B cell (primary cell): ENCODE results near the gene ORC4. TPM values are rescaled to one million over a fixed set of nuclear protein-coding genes. Genes with fewer than 3 reads are reported as not detected.

Experiments used
- ATAC-seq: fragments of 200-7000 bp; cut with Tn5 transposase; one replicate; pipeline ENCODE4 v1.10.0; 2021; ENCODE audit warnings: low read depth, mild to moderate bottlenecking, moderate number of reproducible peaks, moderate library complexity
- CTCF ChIA-PET: fragments of 350-600 bp; sonication (Branson Sonifier 250); formaldehyde crosslinking; loops from one replicate; lab custom pipeline; 2021; ENCODE audit warnings: antibody characterized with exemption, inconsistent platforms; lab: Charles Lee
- POLR2A ChIA-PET: fragments of 350-600 bp; sonication (Branson Sonifier 250); formaldehyde crosslinking; loops from one replicate; lab custom pipeline; 2021; ENCODE audit warnings: antibody characterized with exemption; lab: Charles Lee
- DNase-seq: peaks from one replicate; pipeline ENCODE4 v3.0.0; 2013
- H2AFZ ChIP-seq: 2 replicates; pipeline ENCODE4 v1.6.1; 2012; ENCODE audit warnings: mild to moderate bottlenecking, low read depth, low read length; ENCODE audit not compliant: insufficient read depth, poor library complexity, severe bottlenecking
- H3K27ac ChIP-seq, 2 donors: 1 replicate in 1 of 2; 2 replicates in 1 of 2; pipeline ENCODE4 v1.5.1; 2012 to 2013; ENCODE audit warnings: low read length in 2 of 2, mild to moderate bottlenecking in 2 of 2, moderate library complexity in 1 of 2
- H3K27me3 ChIP-seq, 4 experiments: fragments of 200-600 bp in 1 of 4; sonication (generic) in 1 of 4; replicated peaks in 1 of 4; 1 replicate in 2 of 4; 2 replicates in 2 of 4; pipeline versions ENCODE4 v1.6.1 to v1.7.0; 2013 to 2016; ENCODE audit warnings: low read length in 3 of 4, mild to moderate bottlenecking in 2 of 4, mixed read lengths in 1 of 4, moderate library complexity in 1 of 4; ENCODE audit not compliant: insufficient read depth in 4 of 4, control insufficient read depth in 3 of 4; ENCODE audit errors: control extremely low read depth in 1 of 4
- H3K36me3 ChIP-seq, 2 experiments: replicated peaks in 1 of 2; 1 replicate in 1 of 2; 2 replicates in 1 of 2; pipeline versions ENCODE4 v1.6.1 to v1.7.1; 2013; ENCODE audit warnings: low read length in 1 of 2; ENCODE audit not compliant: insufficient read depth in 2 of 2, control insufficient read depth in 1 of 2; ENCODE audit errors: control extremely low read depth in 1 of 2, extremely low read depth in 1 of 2
- H3K4me1 ChIP-seq, 2 donors: fragments of 200-600 bp in 1 of 2; sonication (generic) in 1 of 2; 1 replicate in 1 of 2; 2 replicates in 1 of 2; pipeline versions ENCODE4 v1.5.1 to v1.6.1; 2013 to 2017; ENCODE audit warnings: low read length in 2 of 2; ENCODE audit not compliant: control insufficient read depth in 2 of 2, insufficient read depth in 2 of 2
- H3K4me2 ChIP-seq: replicated peaks from 2 replicates; pipeline ENCODE3; 2012; ENCODE audit warnings: mild to moderate bottlenecking, low read depth, low read length; ENCODE audit not compliant: poor library complexity, severe bottlenecking
- H3K4me3 ChIP-seq, 5 experiments: fragments of 200-600 bp in 1 of 5; sonication (generic) in 1 of 5; 1 replicate in 3 of 5; 2 replicates in 2 of 5; pipeline versions ENCODE4 v1.5.1 to v1.7.0; 2011 to 2016; ENCODE audit warnings: low read length in 4 of 5, mild to moderate bottlenecking in 4 of 5, low read depth in 2 of 5, control low read depth in 1 of 5, moderate library complexity in 1 of 5; ENCODE audit not compliant: insufficient read depth in 1 of 5; ENCODE audit errors: control extremely low read depth in 1 of 5, extremely low read depth in 1 of 5
- H3K79me2 ChIP-seq: fragments of 200-600 bp; sonication (generic); one replicate; pipeline ENCODE4 v1.6.0; 2016; ENCODE audit warnings: low read length; ENCODE audit not compliant: control insufficient read depth, insufficient read depth
- H3K9ac ChIP-seq: fragments of 200-600 bp; sonication (generic); 2 replicates; pipeline ENCODE4 v1.6.1; 2017; ENCODE audit warnings: mild to moderate bottlenecking, low read length, moderate library complexity
- H3K9me3 ChIP-seq, 3 donors: one replicate each; pipeline versions ENCODE4 v1.6.1 to v1.7.1; 2013; ENCODE audit warnings: low read length in 2 of 3; ENCODE audit not compliant: control insufficient read depth in 2 of 3, insufficient read depth in 1 of 3; ENCODE audit errors: control extremely low read depth in 1 of 3
- H4K20me1 ChIP-seq: 2 replicates; pipeline ENCODE4 v1.6.0; 2012; ENCODE audit warnings: mild to moderate bottlenecking, low read length; ENCODE audit not compliant: insufficient read depth, control insufficient read depth, poor library complexity, severe bottlenecking
- H3K27ac Mint-ChIP-seq: one replicate; pipeline ENCODE4 v1.8.0; 2021; ENCODE audit warnings: mixed read lengths
- H3K27me3 Mint-ChIP-seq: one replicate; pipeline ENCODE4 v1.8.0; 2021; ENCODE audit warnings: mixed read lengths
- H3K4me1 Mint-ChIP-seq: one replicate; pipeline ENCODE4 v1.8.0; 2021; ENCODE audit warnings: mixed read lengths
- H3K4me3 Mint-ChIP-seq: one replicate; pipeline ENCODE4 v1.8.0; 2021; ENCODE audit warnings: mixed read lengths
- H3K9me3 Mint-ChIP-seq: one replicate; pipeline ENCODE4 v1.8.0; 2022; ENCODE audit warnings: mixed read lengths; ENCODE audit not compliant: insufficient read depth
- EZH2 ChIP-seq: IDR thresholded peaks from 2 replicates; pipeline ENCODE4 v1.6.1; 2012; ENCODE audit warnings: borderline replicate concordance, low read depth, mild to moderate bottlenecking, moderate library complexity, low read length; ENCODE audit not compliant: insufficient read depth, poor library complexity, severe bottlenecking
- WGBS: methylation state at CpG from one replicate; pipeline ENCODE4 v1.1.5; 2013; ENCODE audit warnings: missing lambda C conversion rate; ENCODE audit not compliant: insufficient coverage; 5-methylcytosine and 5-hydroxymethylcytosine counted together
- intact Hi-C: fragments of 100-400 bp; cut with micrococcal nuclease; formaldehyde crosslinking; loops from one replicate; pipeline ENCODE4 v1.10.0; 2022
- polyA plus RNA-seq: library from polyadenylated mRNA; depleted of rRNA; stranded (reverse); fragments of >200 nt; gene quantifications from 2 replicates; pipeline ENCODE4 v1.2.3, GENCODE V29; 2012
- total RNA-seq, 2 donors: library from RNA; stranded (reverse); fragments of 120-200 nt in 1 of 2; gene quantifications; 1 replicate in 1 of 2; 2 replicates in 1 of 2; pipeline versions ENCODE4 v1.2.3 to v1.2.4, GENCODE V29; 2013 to 2022
- TF ChIP-seq, protein P1 (sequence below): fragments of 200-600 bp; IDR thresholded peaks from one replicate; pipeline ENCODE4 v1.8.0; 2022; ENCODE audit warnings: antibody characterized with exemption, mild to moderate bottlenecking

The ORC4 gene
- total and polyA plus RNA-seq, 2 donors (not counting 1 experiment from before 2014, with no cell fraction given): 31.5 to 48.9 TPM

DNA sequence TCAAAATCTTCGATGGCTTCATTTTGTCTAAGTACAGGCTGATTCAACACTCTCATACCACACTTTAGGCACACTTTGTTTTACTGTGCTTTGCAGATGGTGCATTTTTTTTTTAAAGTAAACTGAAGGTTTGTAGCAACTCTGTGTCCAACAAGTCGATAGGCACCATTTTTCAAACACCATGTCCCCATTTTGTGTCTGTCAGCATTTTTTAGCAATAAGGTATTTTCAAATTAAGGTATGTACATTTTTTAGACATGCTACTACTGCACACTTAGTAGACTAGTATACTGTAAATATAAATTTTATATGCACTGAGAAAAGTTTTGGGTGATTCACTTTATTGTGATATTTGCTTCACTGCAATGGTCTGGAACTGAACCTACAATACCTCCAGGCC lies 44.4 kb downstream of the ORC4 start:
- H3K27ac ChIP-seq: no peak overlapping the region
- no peaks in the 10 kb centered on the region for H3K4me1 ChIP-seq
- DNase-seq (no peak), ATAC-seq (no peak)
- CTCF ChIA-PET: interaction anchor here (0.7 kb wide), 1 partner anchor 794 kb away, joined by 3 read pairs; no protein-coding TSS in a partner anchor
- no peak overlapping the region for H3K4me3 ChIP-seq
- H3K27me3 ChIP-seq: no peaks in the 10 kb centered on the region
- Mint-ChIP-seq H3K4me1 (peaks cover 19% of the 10 kb centered on the region), H3K9me3 (no peaks in the 10 kb centered on the region), H3K27ac (no peak overlapping the region), H3K27me3 (no peaks in the 10 kb centered on the region), H3K4me3 (no peak overlapping the region)
- H3K79me2 ChIP-seq: peaks cover 25% of the 10 kb centered on the region
- intact Hi-C loops: no loop called here
- POLR2A ChIA-PET: interaction anchor here (0.6 kb wide), 1 partner anchor 227 kb away, joined by 5 read pairs; no protein-coding TSS in a partner anchor
- peaks cover 30% of the 10 kb centered on the region for H4K20me1 ChIP-seq
- H3K9ac ChIP-seq: no peak overlapping the region
- no peak overlapping the region for H2AFZ ChIP-seq
- H3K36me3 ChIP-seq: peaks cover 4 to 21% of the 10 kb centered on the region in 2 experiments
- H3K4me2 ChIP-seq: no peak overlapping the region
- no peak for TF ChIP-seq EZH2
- TF ChIP-seq, protein P1, sequence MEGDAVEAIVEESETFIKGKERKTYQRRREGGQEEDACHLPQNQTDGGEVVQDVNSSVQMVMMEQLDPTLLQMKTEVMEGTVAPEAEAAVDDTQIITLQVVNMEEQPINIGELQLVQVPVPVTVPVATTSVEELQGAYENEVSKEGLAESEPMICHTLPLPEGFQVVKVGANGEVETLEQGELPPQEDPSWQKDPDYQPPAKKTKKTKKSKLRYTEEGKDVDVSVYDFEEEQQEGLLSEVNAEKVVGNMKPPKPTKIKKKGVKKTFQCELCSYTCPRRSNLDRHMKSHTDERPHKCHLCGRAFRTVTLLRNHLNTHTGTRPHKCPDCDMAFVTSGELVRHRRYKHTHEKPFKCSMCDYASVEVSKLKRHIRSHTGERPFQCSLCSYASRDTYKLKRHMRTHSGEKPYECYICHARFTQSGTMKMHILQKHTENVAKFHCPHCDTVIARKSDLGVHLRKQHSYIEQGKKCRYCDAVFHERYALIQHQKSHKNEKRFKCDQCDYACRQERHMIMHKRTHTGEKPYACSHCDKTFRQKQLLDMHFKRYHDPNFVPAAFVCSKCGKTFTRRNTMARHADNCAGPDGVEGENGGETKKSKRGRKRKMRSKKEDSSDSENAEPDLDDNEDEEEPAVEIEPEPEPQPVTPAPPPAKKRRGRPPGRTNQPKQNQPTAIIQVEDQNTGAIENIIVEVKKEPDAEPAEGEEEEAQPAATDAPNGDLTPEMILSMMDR: no peak
- WGBS: no CpG with 5 or more reads among the region's 2 CpGs
- no peaks in the 10 kb centered on the region for H3K9me3 ChIP-seq

DNA sequence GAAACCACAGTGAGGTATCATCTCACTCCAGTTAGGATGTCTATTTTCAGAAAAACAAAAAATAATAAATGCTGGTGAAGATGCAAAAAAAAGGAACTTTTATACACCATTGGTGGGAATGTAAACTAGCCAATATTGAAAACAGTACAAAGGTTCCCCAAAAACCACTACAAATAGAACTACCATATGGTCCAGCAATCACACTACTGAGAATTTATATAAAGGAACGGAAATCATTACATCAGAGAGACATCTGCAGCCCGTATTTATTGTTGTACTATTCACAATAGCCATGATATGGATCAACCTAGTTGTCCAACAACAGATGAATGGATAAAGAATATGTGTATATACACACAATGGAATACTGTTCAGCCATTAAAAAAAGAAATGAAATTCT lies 52.0 kb downstream of the ORC4 start:
- Histone ChIP-seq H3K27ac (peak overlapping the region in 1 of 2 donors; percentile 34), H3K4me3 (no peak overlapping the region), H3K9me3 (peaks cover 0 to 8% (median 4%) of the 10 kb centered on the region in 3 donors), H3K79me2 (peaks cover 13% of the 10 kb centered on the region), H3K4me1 (peaks cover 0 to 14% of the 10 kb centered on the region in 2 donors), H3K27me3 (no peaks in the 10 kb centered on the region), H4K20me1 (peaks cover 3% of the 10 kb centered on the region), H2AFZ (no peak overlapping the region), H3K9ac (no peak overlapping the region), H3K4me2 (peak overlapping the region; percentile 20), H3K36me3 (peaks cover 6 to 33% of the 10 kb centered on the region in 2 experiments)
- ATAC-seq: no peak
- Mint-ChIP-seq H3K4me1 (peaks cover 16% of the 10 kb centered on the region), H3K27ac (no peak overlapping the region), H3K27me3 (no peaks in the 10 kb centered on the region), H3K4me3 (no peak overlapping the region), H3K9me3 (peaks cover 5% of the 10 kb centered on the region)
- CTCF ChIA-PET: no interaction called here
- no peak for DNase-seq
- intact Hi-C loops: no loop called here
- POLR2A ChIA-PET: no interaction called here
- WGBS: no CpG with 5 or more reads among the region's 2 CpGs
- TF ChIP-seq, protein P1: no peak
- TF ChIP-seq EZH2: no peak
